MCF 10A (cell line): Measurements from ENCODE around the gene TTI1. TPM values are rescaled to one million over a fixed set of nuclear protein-coding genes. Genes with fewer than 3 reads are reported as not detected.
A peak's percentile ranks its signal among the peaks of the same experiment; 100 is the strongest.

ENCODE experiments used
- BruUV-seq: library from RNA; stranded (reverse); fragments of 400-500 nt; replicated peaks from 2 replicates; lab custom pipeline; 2021; lab: Mats Ljungman, UMichigan
- CTCF ChIA-PET: fragments of 300-600 bp; sonication (Branson Sonifier 250); formaldehyde crosslinking; extraction: SDS; loops from one replicate; lab custom pipeline; 2021; ENCODE audit warnings: antibody characterized with exemption, inconsistent platforms; lab: Yijun Ruan, JAX
- POLR2A ChIA-PET: fragments of 300-600, 350-650 bp; sonication (Branson Sonifier 250); formaldehyde crosslinking; extraction: SDS; loops from one replicate; lab custom pipeline; 2020; ENCODE audit warnings: antibody characterized with exemption, inconsistent platforms; lab: Yijun Ruan, JAX
- DNase-seq: peaks from one replicate; pipeline ENCODE4 v3.0.0-alpha.2; 2018; ENCODE audit not compliant: unreplicated experiment
- H3K27ac Mint-ChIP-seq: one replicate; pipeline ENCODE4 v1.8.0; 2022; ENCODE audit warnings: mild to moderate bottlenecking, low read depth, mixed read lengths; ENCODE audit not compliant: unreplicated experiment
- H3K27me3 Mint-ChIP-seq: one replicate; pipeline ENCODE4 v1.8.0; 2022; ENCODE audit warnings: mixed read lengths; ENCODE audit not compliant: insufficient read depth, unreplicated experiment
- H3K36me3 Mint-ChIP-seq: one replicate; pipeline ENCODE4 v1.8.0; 2022; ENCODE audit warnings: mild to moderate bottlenecking, moderate library complexity, mixed read lengths; ENCODE audit not compliant: insufficient read depth, unreplicated experiment
- H3K4me1 Mint-ChIP-seq: one replicate; pipeline ENCODE4 v1.8.0; 2022; ENCODE audit warnings: mixed read lengths; ENCODE audit not compliant: insufficient read depth, unreplicated experiment
- H3K4me3 Mint-ChIP-seq: one replicate; pipeline ENCODE4 v1.8.0; 2022; ENCODE audit warnings: mild to moderate bottlenecking, moderate library complexity, mixed read lengths; ENCODE audit not compliant: unreplicated experiment
- H3K9me3 Mint-ChIP-seq: one replicate; pipeline ENCODE4 v1.8.0; 2022; ENCODE audit warnings: mixed read lengths; ENCODE audit not compliant: unreplicated experiment
- intact Hi-C: fragments of 100-400 bp; cut with micrococcal nuclease; formaldehyde crosslinking; loops from 2 replicates; pipeline ENCODE4 v1.14.1; 2022
- total RNA-seq: library from RNA; stranded (reverse); gene quantifications from 2 replicates; pipeline ENCODE4 v1.2.3, GENCODE V29; 2022
- TF ChIP-seq, protein P1 (sequence below): fragments of 200-600 bp; IDR thresholded peaks from one replicate; pipeline ENCODE4 v1.8.0; 2022; ENCODE audit warnings: antibody characterized with exemption, mild to moderate bottlenecking; ENCODE audit not compliant: unreplicated experiment

TTI1 gene
- total RNA-seq, 1 experiment from 2014 or later = 17.1 TPM

GRCh38 chr20:37983286-37983685 is 50.0 kb downstream of the TTI1 start:
- no peak overlapping the region for H3K4me3 Mint-ChIP-seq
- peaks cover 33% of the 10 kb centered on the region for H3K36me3 Mint-ChIP-seq
- BruUV-seq = no TSS peak
- peak overlapping the region; percentile 61 for H3K27ac Mint-ChIP-seq
- no peaks in the 10 kb centered on the region for H3K27me3 Mint-ChIP-seq
- intact Hi-C loops = no loop called here
- no peak for DNase-seq
- no peaks in the 10 kb centered on the region for H3K9me3 Mint-ChIP-seq
- TF ChIP-seq, protein P1, sequence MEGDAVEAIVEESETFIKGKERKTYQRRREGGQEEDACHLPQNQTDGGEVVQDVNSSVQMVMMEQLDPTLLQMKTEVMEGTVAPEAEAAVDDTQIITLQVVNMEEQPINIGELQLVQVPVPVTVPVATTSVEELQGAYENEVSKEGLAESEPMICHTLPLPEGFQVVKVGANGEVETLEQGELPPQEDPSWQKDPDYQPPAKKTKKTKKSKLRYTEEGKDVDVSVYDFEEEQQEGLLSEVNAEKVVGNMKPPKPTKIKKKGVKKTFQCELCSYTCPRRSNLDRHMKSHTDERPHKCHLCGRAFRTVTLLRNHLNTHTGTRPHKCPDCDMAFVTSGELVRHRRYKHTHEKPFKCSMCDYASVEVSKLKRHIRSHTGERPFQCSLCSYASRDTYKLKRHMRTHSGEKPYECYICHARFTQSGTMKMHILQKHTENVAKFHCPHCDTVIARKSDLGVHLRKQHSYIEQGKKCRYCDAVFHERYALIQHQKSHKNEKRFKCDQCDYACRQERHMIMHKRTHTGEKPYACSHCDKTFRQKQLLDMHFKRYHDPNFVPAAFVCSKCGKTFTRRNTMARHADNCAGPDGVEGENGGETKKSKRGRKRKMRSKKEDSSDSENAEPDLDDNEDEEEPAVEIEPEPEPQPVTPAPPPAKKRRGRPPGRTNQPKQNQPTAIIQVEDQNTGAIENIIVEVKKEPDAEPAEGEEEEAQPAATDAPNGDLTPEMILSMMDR = no peak
- ChIA-PET CTCF (interaction anchor here (1.1 to 1.9 kb wide), 2 partner anchors 9 to 189 kb away, joined by 7 to 10 read pairs; no protein-coding TSS in a partner anchor), POLR2A (interaction anchor here (0.9 kb wide), 1 partner anchor 50 kb away, joined by 4 read pairs; the partner anchor contains the start of gene RPRD1B)
- peaks cover 17% of the 10 kb centered on the region for H3K4me1 Mint-ChIP-seq

GRCh38 chr20:37981568-37981967 is 51.7 kb downstream of the TTI1 start:
- Mint-ChIP-seq H3K4me1 (peaks cover 6% of the 10 kb centered on the region), H3K27ac (peak overlapping the region; percentile 61), H3K9me3 (no peaks in the 10 kb centered on the region), H3K36me3 (peaks cover 25% of the 10 kb centered on the region), H3K4me3 (no peak overlapping the region), H3K27me3 (no peaks in the 10 kb centered on the region)
- no peak for DNase-seq
- TF ChIP-seq, protein P1 = no peak
- CTCF ChIA-PET = interaction anchor here (0.8 kb wide), 1 partner anchor 76 kb away, joined by 3 read pairs; no protein-coding TSS in a partner anchor
- BruUV-seq = no TSS peak
- intact Hi-C loops = no loop called here
- POLR2A ChIA-PET = no interaction called here

- Mint-ChIP-seq H3K9me3 (no peaks in the 10 kb centered on the region), H3K4me3 (no peak overlapping the region), H3K36me3 (peaks cover 18% of the 10 kb centered on the region), H3K27me3 (no peaks in the 10 kb centered on the region), H3K4me1 (peaks cover 6% of the 10 kb centered on the region), H3K27ac (peak overlapping the region; percentile 61)
- intact Hi-C loops = no loop called here
- POLR2A ChIA-PET = interaction anchor here (1.4 kb wide), 1 partner anchor 12 kb away, joined by 3 read pairs; no protein-coding TSS in a partner anchor
- TF ChIP-seq, protein P1 = no peak
- no peak for DNase-seq
- BruUV-seq = no TSS peak
- CTCF ChIA-PET = interaction anchor here (0.8 to 1.2 kb wide), 2 partner anchors 12 to 77 kb away, joined by 3 to 5 read pairs; no protein-coding TSS in a partner anchor
These were observed 52.4 kb downstream of the TTI1 start for GRCh38 chr20:37980876-37981275.

- Mint-ChIP-seq H3K27ac (no peak overlapping the region), H3K4me3 (no peak overlapping the region), H3K9me3 (no peaks in the 10 kb centered on the region), H3K36me3 (peaks cover 18% of the 10 kb centered on the region), H3K4me1 (peaks cover 6% of the 10 kb centered on the region), H3K27me3 (no peaks in the 10 kb centered on the region)
- TF ChIP-seq, protein P1 = no peak
- CTCF ChIA-PET = interaction anchor here (0.6 to 1.4 kb wide), 5 partner anchors 12 to 1058 kb away, joined by 3 to 6 read pairs (median 4); no protein-coding TSS in a partner anchor
- no TSS peak for BruUV-seq
- POLR2A ChIA-PET = interaction anchor here (1.4 kb wide), 1 partner anchor 12 kb away, joined by 3 read pairs; no protein-coding TSS in a partner anchor
- intact Hi-C loops = no loop called here
- no peak for DNase-seq
These were observed 52.9 kb downstream of the TTI1 start for GRCh38 chr20:37980383-37980782.
